Measurements from ENCODE around the gene GGT5. TPM values are rescaled to one million over a fixed set of nuclear protein-coding genes. Genes with fewer than 3 reads are reported as not detected.
"Not testable (repeated sequence)": the region's sequence is repeated elsewhere in the genome, so short reads cannot be mapped to it uniquely, and the experiment has no call there.

Gene GGT5
- total and polyA plus RNA-seq, 2 donors, result 3.2 to 24.6 TPM

DNA sequence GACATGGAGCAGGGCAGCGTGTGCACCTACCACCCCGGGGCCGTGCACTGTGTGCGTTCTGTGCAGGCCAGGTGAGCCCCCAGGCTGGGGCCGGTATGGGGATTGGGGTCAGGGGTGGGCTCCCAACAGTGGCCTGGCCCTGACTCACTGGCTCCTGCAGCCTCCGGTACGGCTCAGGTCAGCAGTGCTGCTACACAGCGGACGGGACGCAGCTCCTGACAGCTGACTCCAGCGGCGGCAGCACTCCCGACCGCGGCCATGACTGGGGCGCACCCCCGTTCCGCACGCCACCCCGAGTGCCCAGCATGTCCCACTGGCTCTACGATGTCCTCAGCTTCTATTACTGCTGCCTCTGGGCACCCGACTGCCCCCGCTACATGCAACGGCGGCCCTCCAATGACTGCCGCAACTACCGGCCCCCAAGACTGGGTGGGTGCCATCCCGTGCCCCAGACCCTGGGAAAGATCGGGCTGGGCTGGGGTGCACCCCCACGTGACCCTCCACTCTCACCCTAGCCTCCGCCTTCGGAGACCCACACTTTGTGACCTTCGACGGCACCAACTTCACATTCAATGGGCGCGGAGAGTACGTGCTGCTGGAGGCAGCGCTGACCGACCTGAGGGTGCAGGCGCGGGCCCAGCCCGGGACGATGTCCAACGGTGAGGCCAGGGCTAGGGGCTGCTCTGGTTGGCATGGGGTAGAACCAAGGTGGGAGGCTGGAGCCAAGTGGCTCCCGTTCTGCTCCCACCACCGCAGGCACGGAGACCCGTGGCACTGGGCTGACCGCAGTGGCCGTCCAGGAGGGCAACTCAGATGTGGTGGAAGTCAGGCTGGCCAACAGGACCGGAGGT, 59.2 kb downstream of the GGT5 start:
- Histone ChIP-seq H3K36me3 (ENCODE audit: control insufficient read depth in 2 of 2, insufficient read depth in 2 of 2, low read length in 1 of 2) (peaks cover 2 to 6% of the 10 kb centered on the region in 2 donors), H3K9me3 (ENCODE audit: control insufficient read depth in 2 of 2, insufficient read depth in 1 of 2, low read length in 1 of 2) (no peaks in the 10 kb centered on the region), H3K4me1 (ENCODE audit: control insufficient read depth in 2 of 2, insufficient read depth in 2 of 2, low read length in 2 of 2) (no peaks in the 10 kb centered on the region), H3K4me3 (ENCODE audit: low read length in 2 of 2) (no peak overlapping the region), H3K27me3 (ENCODE audit: control insufficient read depth in 2 of 2, insufficient read depth in 1 of 2, low read length in 1 of 2) (no peaks in the 10 kb centered on the region), H3K27ac (ENCODE audit: low read depth in 1 of 2, low read length in 1 of 2) (no peak overlapping the region)
- 97% methylated on average over 51 of the region's 51 CpGs for WGBS
- no peak for DNase-seq (ENCODE audit: low read depth in 6 of 9, low spot score in 9 of 9)

DNA sequence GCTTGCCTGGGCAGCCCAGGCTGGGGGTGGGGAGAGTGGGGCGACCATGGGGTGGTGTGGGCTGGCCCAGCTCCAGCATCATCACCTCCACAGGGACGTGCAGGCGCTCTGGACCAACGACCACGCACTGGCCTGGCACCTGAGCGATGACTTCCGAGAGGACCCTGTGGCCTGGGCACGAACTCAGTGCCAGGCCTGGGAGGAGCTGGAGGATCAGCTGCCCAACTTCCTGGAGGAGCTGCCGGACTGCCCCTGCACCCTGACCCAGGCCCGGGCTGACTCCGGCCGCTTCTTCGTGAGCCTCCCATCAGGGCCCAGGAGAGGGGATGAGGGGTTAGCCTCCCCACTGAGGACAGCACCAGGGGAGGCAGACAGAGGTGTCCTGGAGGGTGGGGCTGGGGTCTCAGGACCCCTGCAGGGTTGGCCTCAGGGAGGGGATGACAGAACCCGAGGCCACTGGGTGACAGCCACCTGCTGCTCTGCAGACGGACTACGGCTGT, 59.8 kb downstream of the GGT5 start:
- DNase-seq (ENCODE audit: low read depth in 6 of 9, low spot score in 9 of 9), result no peak
- H3K9me3 ChIP-seq (ENCODE audit: control insufficient read depth in 2 of 2, insufficient read depth in 1 of 2, low read length in 1 of 2), result no peaks in the 10 kb centered on the region
- no peaks in the 10 kb centered on the region for H3K27me3 ChIP-seq (ENCODE audit: control insufficient read depth in 2 of 2, insufficient read depth in 1 of 2, low read length in 1 of 2)
- peaks cover 2 to 10% of the 10 kb centered on the region in 2 donors for H3K36me3 ChIP-seq (ENCODE audit: control insufficient read depth in 2 of 2, insufficient read depth in 2 of 2, low read length in 1 of 2)
- no peaks in the 10 kb centered on the region for H3K4me1 ChIP-seq (ENCODE audit: control insufficient read depth in 2 of 2, insufficient read depth in 2 of 2, low read length in 2 of 2)
- no peak overlapping the region for H3K4me3 ChIP-seq (ENCODE audit: low read length in 2 of 2)
- H3K27ac ChIP-seq (ENCODE audit: low read depth in 1 of 2, low read length in 1 of 2), result no peak overlapping the region
- 96% methylated on average over 16 of the region's 16 CpGs for WGBS

DNA sequence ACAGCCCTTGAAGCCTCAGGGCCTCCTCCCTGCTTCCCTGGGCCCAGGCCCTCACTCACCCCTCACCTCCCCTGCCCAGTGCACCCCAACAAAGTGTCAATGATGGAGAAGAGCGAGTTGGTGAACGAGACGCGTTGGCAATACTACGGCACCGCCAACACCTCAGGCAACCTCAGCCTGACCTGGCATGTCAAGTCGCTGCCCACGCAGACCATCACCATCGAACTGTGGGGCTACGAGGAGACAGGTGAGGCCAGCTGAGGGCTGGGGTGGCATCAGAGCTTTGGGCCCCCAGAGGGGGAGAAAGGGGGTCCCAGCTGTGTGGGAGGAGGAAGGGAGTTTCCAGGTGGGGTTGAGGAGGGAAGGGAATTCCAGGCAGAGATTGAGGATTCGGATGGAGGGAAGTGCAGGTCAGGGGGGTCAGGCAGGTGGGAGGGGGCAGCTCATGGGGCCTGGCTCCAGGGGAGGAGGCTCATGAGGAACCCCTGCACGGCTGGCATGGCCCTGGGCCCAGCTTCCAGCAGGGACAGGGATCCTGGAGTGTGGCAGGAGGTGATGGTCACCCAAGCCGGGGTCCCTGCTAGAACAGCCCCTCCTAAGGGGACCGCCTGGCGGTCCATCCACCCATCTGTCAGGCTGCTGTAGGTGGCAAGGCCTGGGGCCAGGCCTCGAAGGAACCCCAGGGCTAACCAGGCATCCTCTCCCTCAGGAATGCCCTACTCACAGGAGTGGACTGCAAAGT, 60.7 kb downstream of the GGT5 start:
- DNase-seq (ENCODE audit: low read depth in 6 of 9, low spot score in 9 of 9), result no peak
- H3K27me3 ChIP-seq (ENCODE audit: control insufficient read depth in 2 of 2, insufficient read depth in 1 of 2, low read length in 1 of 2), result no peaks in the 10 kb centered on the region
- H3K9me3 ChIP-seq (ENCODE audit: control insufficient read depth in 2 of 2, insufficient read depth in 1 of 2, low read length in 1 of 2), result no peaks in the 10 kb centered on the region
- H3K27ac ChIP-seq (ENCODE audit: low read depth in 1 of 2, low read length in 1 of 2), result no peak overlapping the region
- 94% methylated on average over 16 of the region's 16 CpGs for WGBS
- no peak overlapping the region for H3K4me3 ChIP-seq (ENCODE audit: low read length in 2 of 2)
- H3K4me1 ChIP-seq (ENCODE audit: control insufficient read depth in 2 of 2, insufficient read depth in 2 of 2, low read length in 2 of 2), result no peaks in the 10 kb centered on the region
- H3K36me3 ChIP-seq (ENCODE audit: control insufficient read depth in 2 of 2, insufficient read depth in 2 of 2, low read length in 1 of 2), result peaks cover 4 to 16% of the 10 kb centered on the region in 2 donors

- peaks cover 4 to 16% of the 10 kb centered on the region in 2 donors for H3K36me3 ChIP-seq (ENCODE audit: control insufficient read depth in 2 of 2, insufficient read depth in 2 of 2, low read length in 1 of 2)
- no peak for DNase-seq (ENCODE audit: low read depth in 6 of 9, low spot score in 9 of 9)
- peaks cover 2 to 4% of the 10 kb centered on the region in 2 donors for H3K4me1 ChIP-seq (ENCODE audit: control insufficient read depth in 2 of 2, insufficient read depth in 2 of 2, low read length in 2 of 2)
- WGBS, result 94% methylated on average over 24 of the region's 24 CpGs
- H3K27ac ChIP-seq (ENCODE audit: low read depth in 1 of 2, low read length in 1 of 2), result no peak overlapping the region
- H3K27me3 ChIP-seq (ENCODE audit: control insufficient read depth in 2 of 2, insufficient read depth in 1 of 2, low read length in 1 of 2), result no peaks in the 10 kb centered on the region
- H3K4me3 ChIP-seq (ENCODE audit: low read length in 2 of 2), result no peak overlapping the region
- H3K9me3 ChIP-seq (ENCODE audit: control insufficient read depth in 2 of 2, insufficient read depth in 1 of 2, low read length in 1 of 2), result peaks cover 0 to under 1% of the 10 kb centered on the region in 2 donors
Measured at GRCh38 chr22:24183321-24184031, 61.4 kb downstream of the GGT5 start.

DNA sequence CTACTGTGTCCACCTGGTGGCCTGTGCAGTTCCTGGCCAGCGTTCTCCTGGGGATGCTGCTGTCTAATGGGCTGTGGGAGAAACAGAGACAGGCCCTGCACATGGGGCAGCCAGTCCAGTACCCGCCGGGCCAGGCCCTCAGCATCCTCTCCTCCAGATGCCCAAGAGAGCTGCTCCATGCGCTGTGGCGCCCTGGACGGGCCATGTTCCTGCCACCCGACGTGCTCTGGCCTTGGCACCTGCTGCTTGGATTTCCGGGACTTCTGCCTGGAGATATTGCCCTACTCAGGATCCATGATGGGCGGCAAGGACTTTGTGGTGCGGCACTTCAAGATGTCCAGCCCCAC, 62.0 kb downstream of the GGT5 start:
- not testable (repeated sequence) for H3K27ac ChIP-seq (ENCODE audit: low read depth in 1 of 2, low read length in 1 of 2)

GRCh38 chr22:24181996-24182899, 62.6 kb downstream of the GGT5 start:
- no peaks in the 10 kb centered on the region for H3K27me3 ChIP-seq (ENCODE audit: control insufficient read depth in 2 of 2, insufficient read depth in 1 of 2, low read length in 1 of 2)
- H3K9me3 ChIP-seq (ENCODE audit: control insufficient read depth in 2 of 2, insufficient read depth in 1 of 2, low read length in 1 of 2), result peaks cover 0 to 4% of the 10 kb centered on the region in 2 donors
- no peak overlapping the region for H3K4me3 ChIP-seq (ENCODE audit: low read length in 2 of 2)
- 92% methylated on average over 20 of the region's 20 CpGs for WGBS
- H3K36me3 ChIP-seq (ENCODE audit: control insufficient read depth in 2 of 2, insufficient read depth in 2 of 2, low read length in 1 of 2), result peaks cover 13 to 21% of the 10 kb centered on the region in 2 donors
- H3K4me1 ChIP-seq (ENCODE audit: control insufficient read depth in 2 of 2, insufficient read depth in 2 of 2, low read length in 2 of 2), result peaks cover 7 to 10% of the 10 kb centered on the region in 2 donors
- H3K27ac ChIP-seq (ENCODE audit: low read depth in 1 of 2, low read length in 1 of 2), result no peak overlapping the region
- no peak for DNase-seq (ENCODE audit: low read depth in 6 of 9, low spot score in 9 of 9)

More for the DNA sequence above, 62.0 kb downstream of the GGT5 start:
- H3K9me3 ChIP-seq (ENCODE audit: control insufficient read depth in 2 of 2, insufficient read depth in 1 of 2, low read length in 1 of 2); H3K27me3 ChIP-seq (ENCODE audit: control insufficient read depth in 2 of 2, insufficient read depth in 1 of 2, low read length in 1 of 2); DNase-seq (ENCODE audit: low read depth in 6 of 9, low spot score in 9 of 9); H3K4me3 ChIP-seq (ENCODE audit: low read length in 2 of 2): not testable (repeated sequence)
- WGBS, result 96% methylated on average over 11 of the region's 11 CpGs
- Histone ChIP-seq H3K4me1 (ENCODE audit: control insufficient read depth in 2 of 2, insufficient read depth in 2 of 2, low read length in 2 of 2) (peaks cover 7 to 10% of the 10 kb centered on the region in 2 donors), H3K36me3 (ENCODE audit: control insufficient read depth in 2 of 2, insufficient read depth in 2 of 2, low read length in 1 of 2) (peaks cover 9 to 16% of the 10 kb centered on the region in 2 donors)

DNA sequence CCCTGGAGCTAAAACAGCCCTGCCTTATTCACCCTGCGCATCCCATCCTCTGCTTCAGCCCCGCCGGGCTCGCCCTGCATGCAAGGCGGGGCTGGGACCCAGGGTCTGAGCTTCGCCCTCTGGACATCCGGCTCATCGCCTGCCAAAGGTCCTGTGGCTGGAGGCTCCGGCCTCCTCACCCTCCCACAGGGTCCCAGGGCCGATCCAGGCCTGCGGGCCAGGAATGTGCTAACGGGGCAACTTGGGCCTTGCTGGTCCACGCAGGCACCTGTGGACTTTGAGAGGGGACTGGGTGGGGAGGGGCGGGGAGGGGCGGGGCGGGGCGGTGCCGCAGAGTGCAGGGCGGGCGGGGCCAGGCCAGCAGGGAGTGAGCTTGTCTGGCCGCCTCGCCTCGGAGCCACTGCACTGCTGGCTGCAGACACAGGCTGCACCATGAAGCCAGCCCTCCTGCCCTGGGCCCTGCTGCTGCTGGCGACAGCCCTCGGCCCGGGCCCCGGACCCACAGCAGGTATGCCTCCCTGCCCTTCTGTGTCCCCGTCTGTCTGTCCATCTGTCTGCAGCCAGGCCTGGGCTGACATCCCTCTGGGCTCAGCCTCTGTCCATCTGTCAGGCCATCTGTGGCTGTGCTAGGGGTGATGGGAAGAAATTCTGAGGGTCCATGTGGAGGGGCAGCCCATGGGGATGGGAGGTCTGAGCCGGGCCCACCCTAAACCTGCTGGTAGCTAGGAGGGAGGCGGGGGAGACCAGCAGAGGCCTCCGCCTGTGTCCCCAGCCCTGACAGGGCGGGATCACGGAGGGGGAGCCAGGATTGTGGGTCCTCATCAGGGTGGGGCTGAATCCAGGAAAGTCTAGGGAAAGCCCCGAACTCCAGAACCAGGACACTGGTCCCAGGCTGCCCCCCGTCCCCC, 63.5 kb downstream of the GGT5 start, which contains the start of gene SUSD2:
TSS of gene SUSD2 (plus strand) at position 400 of the 908 bp plus-strand sequence. CDS start at position 433, 33 bp downstream.
- Histone ChIP-seq H3K4me3 (ENCODE audit: low read length in 2 of 2) (no peak within 1 kb of the TSS), H3K27me3 (ENCODE audit: control insufficient read depth in 2 of 2, insufficient read depth in 1 of 2, low read length in 1 of 2) (no peaks in the 10 kb centered on the region), H3K36me3 (ENCODE audit: control insufficient read depth in 2 of 2, insufficient read depth in 2 of 2, low read length in 1 of 2) (peaks cover 19 to 27% of the 10 kb centered on the region in 2 donors), H3K9me3 (ENCODE audit: control insufficient read depth in 2 of 2, insufficient read depth in 1 of 2, low read length in 1 of 2) (peaks cover 0 to 4% of the 10 kb centered on the region in 2 donors), H3K4me1 (ENCODE audit: control insufficient read depth in 2 of 2, insufficient read depth in 2 of 2, low read length in 2 of 2) (peaks cover 7 to 10% of the 10 kb centered on the region in 2 donors), H3K27ac (ENCODE audit: low read depth in 1 of 2, low read length in 1 of 2) (peak within 1 kb of the TSS in 1 of 2 donors; percentile 5)
- DNase-seq (ENCODE audit: low read depth in 6 of 9, low spot score in 9 of 9), result no peak
- 95% methylated on average over 35 of the region's 35 CpGs for WGBS

Data from thymus (tissue), 11 donors.